K562 (cell line): ENCODE measurements around the gene ELMO1. TPM values are rescaled to one million over a fixed set of nuclear protein-coding genes. Genes with fewer than 3 reads are reported as not detected.

Source experiments
- BRD4 ChIP-seq: fragments of 200-600 bp; sonication (generic); IDR thresholded peaks from 2 replicates; pipeline ENCODE4 v1.6.1; 2017; ENCODE audit warnings: inconsistent platforms
- CBX3 ChIP-seq, 2 experiments: IDR thresholded peaks; 1 replicate in 1 of 2; 2 replicates in 1 of 2; pipeline ENCODE4 v1.6.1; 2012; ENCODE audit warnings: inconsistent platforms in 2 of 2, low read length in 2 of 2, borderline replicate concordance in 1 of 2, control low read depth in 1 of 2
- CEBPB ChIP-seq: fragments of 450-650 bp; IDR thresholded peaks from 2 replicates; pipeline ENCODE4 v1.6.1; 2016; ENCODE audit warnings: missing genetic modification characterization, missing compliant biosample characterization
- CEBPG ChIP-seq, 3 experiments: fragments of 200-800 bp in 1 of 3; sonication (Bioruptor generic) in 1 of 3; sonication (generic) in 1 of 3; formaldehyde crosslinking in 1 of 3; IDR thresholded peaks in 2 of 3; conservative IDR thresholded peaks in 1 of 3; 2 replicates each; pipeline versions ENCODE4 v1.6.1 to v1.8.0; 2016 to 2022; ENCODE audit warnings: missing compliant biosample characterization in 2 of 3, missing genetic modification characterization in 2 of 3, mild to moderate bottlenecking in 1 of 3, missing genetic modification reagents in 1 of 3
- E2F3 ChIP-seq: fragments of 250-450 bp; sonication (Bioruptor Pico); IDR thresholded peaks from 2 replicates; pipeline ENCODE4 v1.4.0; 2020; ENCODE audit warnings: mild to moderate bottlenecking
- EHMT2 ChIP-seq: fragments of 450-650 bp; IDR thresholded peaks from 2 replicates; pipeline ENCODE4 v1.6.1; 2018; ENCODE audit warnings: antibody characterized with exemption
- FOXA1 ChIP-seq: fragments of 450-650 bp; IDR thresholded peaks from 2 replicates; pipeline ENCODE4 v1.6.1; 2016; ENCODE audit warnings: mild to moderate bottlenecking, borderline replicate concordance
- LCOR ChIP-seq: sonication (generic); formaldehyde crosslinking; IDR thresholded peaks from 2 replicates; pipeline ENCODE4 v1.8.0; 2022; ENCODE audit warnings: mild to moderate bottlenecking, missing genetic modification reagents
- NCOR1 ChIP-seq: fragments of 450-650 bp; IDR thresholded peaks from 2 replicates; pipeline ENCODE4 v1.6.1; 2016; ENCODE audit warnings: mild to moderate bottlenecking, moderate library complexity
- NUFIP1 ChIP-seq: fragments of 450-650 bp; IDR thresholded peaks from 2 replicates; pipeline ENCODE4 v1.6.1; 2018; ENCODE audit not compliant: partially characterized antibody
- RCOR1 ChIP-seq, 2 experiments: IDR thresholded peaks; 2 replicates each; pipeline ENCODE4 v1.6.1; 2012; ENCODE audit warnings: low read depth in 2 of 2, low read length in 2 of 2, borderline replicate concordance in 1 of 2, improper control_type of control experiment in 1 of 2
- SETDB1 ChIP-seq: IDR thresholded peaks from one replicate; pipeline ENCODE4 v1.6.1; 2012; ENCODE audit warnings: low read length, control low read depth, inconsistent platforms
- TCF7 ChIP-seq: sonication (generic); IDR thresholded peaks from 2 replicates; pipeline ENCODE4 v1.6.1; 2016; ENCODE audit warnings: antibody characterized with exemption, borderline replicate concordance
- TEAD4 ChIP-seq, 2 experiments: sonication (generic) in 1 of 2; formaldehyde crosslinking in 1 of 2; IDR thresholded peaks; 2 replicates each; pipeline versions ENCODE4 v1.6.1 to v1.8.0; 2012 to 2022; ENCODE audit warnings: borderline replicate concordance in 1 of 2, inconsistent platforms in 1 of 2, low read length in 1 of 2, mild to moderate bottlenecking in 1 of 2, missing genetic modification reagents in 1 of 2
- ZNF175 ChIP-seq: fragments of 200-800 bp; sonication (Bioruptor generic); IDR thresholded peaks from 2 replicates; pipeline ENCODE4 v1.6.1; 2016; ENCODE audit warnings: low read depth, mild to moderate bottlenecking, missing genetic modification characterization, missing compliant biosample characterization
- polyA plus RNA-seq, 8 experiments: library from polyadenylated mRNA; depleted of rRNA in 4 of 8; stranded (reverse) in 5 of 8; unstranded in 3 of 8; fragments of >200 nt; fragmentation: Nextera tagmentation in 2 of 8; fragmentation: Illumina TruSeq in 1 of 8; extraction: Ambion mirVana in 2 of 8; extraction: Trizol in 1 of 8; gene quantifications; 2 replicates each; pipeline versions ENCODE4 v1.2.1 to v1.2.3, GENCODE V29; 2011 to 2014; ENCODE audit warnings: inconsistent platforms in 1 of 8, missing spikeins in 1 of 8
- total RNA-seq, 7 experiments: library from RNA; depleted of rRNA in 6 of 7; stranded (reverse); fragments of >200 nt in 6 of 7; fragmentation: Illumina TruSeq in 2 of 7; extraction: Trizol in 2 of 7; gene quantifications; 2 replicates each; pipeline versions ENCODE4 v1.2.1 to v1.2.3, GENCODE V29; 2011 to 2021; ENCODE audit warnings: low replicate concordance in 1 of 7
- TF ChIP-seq, protein P1 (sequence below): fragments of 450-650 bp; IDR thresholded peaks from 2 replicates; pipeline ENCODE4 v1.6.1; 2016; ENCODE audit warnings: mild to moderate bottlenecking
- TF ChIP-seq, protein P2 (sequence below): sonication (generic); formaldehyde crosslinking; IDR thresholded peaks from 2 replicates; pipeline ENCODE4 v1.9.0; 2022; ENCODE audit warnings: mild to moderate bottlenecking, missing genetic modification reagents
- TF ChIP-seq, protein P3 (sequence below), 2 experiments: IDR thresholded peaks; 2 replicates each; pipeline ENCODE4 v1.6.1; 2011; ENCODE audit warnings: borderline replicate concordance in 1 of 2, control low read depth in 1 of 2, low read depth in 1 of 2, low read length in 1 of 2, mild to moderate bottlenecking in 1 of 2, mixed read lengths in 1 of 2, moderate library complexity in 1 of 2; ENCODE audit not compliant: insufficient read depth in 1 of 2, insufficient read length in 1 of 2, poor library complexity in 1 of 2, severe bottlenecking in 1 of 2; ENCODE audit errors: extremely low read depth in 1 of 2
- TF ChIP-seq, protein P4 (sequence below): fragments of 250-450 bp; sonication (Bioruptor Pico); IDR thresholded peaks from 2 replicates; pipeline ENCODE4 v1.5.0; 2021
- TF ChIP-seq, protein P5 (sequence below): fragments of 450-650 bp; IDR thresholded peaks from 2 replicates; pipeline ENCODE4 v1.6.1; 2016

ELMO1 gene
- total and polyA plus RNA-seq, 9 of the 15 experiments (the other 6 are each of a cell fraction or from before 2014, with no cell fraction given): 0.36 to 7.2 (median 3.6) TPM

DNA sequence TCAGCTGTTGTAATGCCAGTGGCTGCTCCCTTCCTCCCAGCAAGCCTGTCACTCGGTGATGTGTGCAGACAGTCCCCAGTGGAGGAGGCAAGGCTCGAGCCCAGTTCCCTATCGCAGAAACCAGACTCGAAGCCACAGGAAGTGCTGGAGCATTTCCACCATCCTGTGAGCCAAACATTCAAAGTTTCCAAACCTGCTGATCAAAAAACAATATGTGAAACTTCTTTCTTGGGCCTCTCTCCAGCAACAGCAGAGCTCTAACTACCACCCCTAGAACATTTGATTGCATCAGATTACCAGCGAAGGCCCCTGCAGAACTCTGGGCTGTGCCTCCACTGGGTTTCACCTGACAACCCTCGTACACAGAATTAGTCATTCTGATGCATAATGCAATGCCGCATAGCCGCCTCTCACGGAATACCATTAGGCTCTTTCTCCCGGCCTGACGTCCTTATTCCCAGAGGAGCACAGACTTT, 94.0 kb downstream of the ELMO1 start (continued):
- TF ChIP-seq, protein P1, sequence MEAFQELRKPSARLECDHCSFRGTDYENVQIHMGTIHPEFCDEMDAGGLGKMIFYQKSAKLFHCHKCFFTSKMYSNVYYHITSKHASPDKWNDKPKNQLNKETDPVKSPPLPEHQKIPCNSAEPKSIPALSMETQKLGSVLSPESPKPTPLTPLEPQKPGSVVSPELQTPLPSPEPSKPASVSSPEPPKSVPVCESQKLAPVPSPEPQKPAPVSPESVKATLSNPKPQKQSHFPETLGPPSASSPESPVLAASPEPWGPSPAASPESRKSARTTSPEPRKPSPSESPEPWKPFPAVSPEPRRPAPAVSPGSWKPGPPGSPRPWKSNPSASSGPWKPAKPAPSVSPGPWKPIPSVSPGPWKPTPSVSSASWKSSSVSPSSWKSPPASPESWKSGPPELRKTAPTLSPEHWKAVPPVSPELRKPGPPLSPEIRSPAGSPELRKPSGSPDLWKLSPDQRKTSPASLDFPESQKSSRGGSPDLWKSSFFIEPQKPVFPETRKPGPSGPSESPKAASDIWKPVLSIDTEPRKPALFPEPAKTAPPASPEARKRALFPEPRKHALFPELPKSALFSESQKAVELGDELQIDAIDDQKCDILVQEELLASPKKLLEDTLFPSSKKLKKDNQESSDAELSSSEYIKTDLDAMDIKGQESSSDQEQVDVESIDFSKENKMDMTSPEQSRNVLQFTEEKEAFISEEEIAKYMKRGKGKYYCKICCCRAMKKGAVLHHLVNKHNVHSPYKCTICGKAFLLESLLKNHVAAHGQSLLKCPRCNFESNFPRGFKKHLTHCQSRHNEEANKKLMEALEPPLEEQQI: no peak
- TF ChIP-seq CEBPB: peak; percentile 56
- TF ChIP-seq, protein P2, sequence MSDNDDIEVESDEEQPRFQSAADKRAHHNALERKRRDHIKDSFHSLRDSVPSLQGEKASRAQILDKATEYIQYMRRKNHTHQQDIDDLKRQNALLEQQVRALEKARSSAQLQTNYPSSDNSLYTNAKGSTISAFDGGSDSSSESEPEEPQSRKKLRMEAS: no peak
- TF ChIP-seq, protein P3, sequence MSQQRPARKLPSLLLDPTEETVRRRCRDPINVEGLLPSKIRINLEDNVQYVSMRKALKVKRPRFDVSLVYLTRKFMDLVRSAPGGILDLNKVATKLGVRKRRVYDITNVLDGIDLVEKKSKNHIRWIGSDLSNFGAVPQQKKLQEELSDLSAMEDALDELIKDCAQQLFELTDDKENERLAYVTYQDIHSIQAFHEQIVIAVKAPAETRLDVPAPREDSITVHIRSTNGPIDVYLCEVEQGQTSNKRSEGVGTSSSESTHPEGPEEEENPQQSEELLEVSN (IDR thresholded peaks at IDR 0.05; ENCODE audit: borderline replicate concordance in 1 of 2, extremely low read depth in 1 of 2, insufficient read depth in 1 of 2, insufficient read length in 1 of 2, low read depth in 1 of 2, low read length in 1 of 2, poor library complexity in 1 of 2, severe bottlenecking in 1 of 2): peak in 1 of 2 experiments; percentile 18
- TF ChIP-seq BRD4: no peak
- TF ChIP-seq, protein P4, sequence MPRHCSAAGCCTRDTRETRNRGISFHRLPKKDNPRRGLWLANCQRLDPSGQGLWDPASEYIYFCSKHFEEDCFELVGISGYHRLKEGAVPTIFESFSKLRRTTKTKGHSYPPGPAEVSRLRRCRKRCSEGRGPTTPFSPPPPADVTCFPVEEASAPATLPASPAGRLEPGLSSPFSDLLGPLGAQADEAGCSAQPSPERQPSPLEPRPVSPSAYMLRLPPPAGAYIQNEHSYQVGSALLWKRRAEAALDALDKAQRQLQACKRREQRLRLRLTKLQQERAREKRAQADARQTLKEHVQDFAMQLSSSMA (CRISPR knock-in tag): no peak
- TF ChIP-seq EHMT2: no peak
- no peak for TF ChIP-seq SETDB1
- peak; percentile 56 for TF ChIP-seq NCOR1
- TF ChIP-seq LCOR: no peak
- no peak; a peak in 1 of 3 replicates for TF ChIP-seq CBX3 (IDR thresholded peaks at IDR 0.05; ENCODE audit: borderline replicate concordance in 1 of 2, low read length in 2 of 2)
- no peak for TF ChIP-seq ZNF175
- no peak for TF ChIP-seq E2F3 (CRISPR knock-in tag)
- peak in 1 of 2 experiments; percentile 40; a peak in 1 of 4 replicates for TF ChIP-seq RCOR1 (IDR thresholded peaks at IDR 0.05; ENCODE audit: borderline replicate concordance in 1 of 2, low read depth in 2 of 2, low read length in 2 of 2)
- TF ChIP-seq FOXA1: no peak
- no peak for TF ChIP-seq NUFIP1
- TF ChIP-seq, protein P5, sequence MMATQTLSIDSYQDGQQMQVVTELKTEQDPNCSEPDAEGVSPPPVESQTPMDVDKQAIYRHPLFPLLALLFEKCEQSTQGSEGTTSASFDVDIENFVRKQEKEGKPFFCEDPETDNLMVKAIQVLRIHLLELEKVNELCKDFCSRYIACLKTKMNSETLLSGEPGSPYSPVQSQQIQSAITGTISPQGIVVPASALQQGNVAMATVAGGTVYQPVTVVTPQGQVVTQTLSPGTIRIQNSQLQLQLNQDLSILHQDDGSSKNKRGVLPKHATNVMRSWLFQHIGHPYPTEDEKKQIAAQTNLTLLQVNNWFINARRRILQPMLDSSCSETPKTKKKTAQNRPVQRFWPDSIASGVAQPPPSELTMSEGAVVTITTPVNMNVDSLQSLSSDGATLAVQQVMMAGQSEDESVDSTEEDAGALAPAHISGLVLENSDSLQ: peak; percentile 81
- peak; percentile 33; the same call in 1 of the 2 replicates for TF ChIP-seq CEBPG (CRISPR knock-in tag; IDR thresholded peaks at IDR 0.05)
- TF ChIP-seq CEBPG (tag; conservative IDR thresholded peaks at IDR 0.05 in 1 of 2, IDR thresholded peaks at IDR 0.05 in 1 of 2): peak; percentile 73 to 88
- peak; percentile 76 for TF ChIP-seq TEAD4 (IDR thresholded peaks at IDR 0.05; ENCODE audit: low read length)
- no peak for TF ChIP-seq TEAD4 (CRISPR knock-in tag; IDR thresholded peaks at IDR 0.05; ENCODE audit: borderline replicate concordance)
- TF ChIP-seq TCF7: no peak
